Gastroesophageal sphincter (tissue), 3 donors: Measurements from ENCODE around the gene RAB4A.

Experiments used
- CTCF ChIP-seq, 4 experiments: fragments of 200-600 bp in 2 of 4; fragments of 450-650 bp in 2 of 4; sonication (generic) in 1 of 4; IDR thresholded peaks; one replicate each; pipeline ENCODE4 v1.5.1; 2017 to 2019; ENCODE audit warnings: antibody characterized with exemption in 4 of 4, mild to moderate bottlenecking in 2 of 4, moderate library complexity in 2 of 4
- POLR2A ChIP-seq, 2 donors: fragments of 450-650 bp; IDR thresholded peaks; one replicate each; pipeline ENCODE4 v1.6.1; 2017; ENCODE audit warnings: antibody characterized with exemption in 2 of 2, mild to moderate bottlenecking in 2 of 2, moderate library complexity in 1 of 2

GRCh38 chr1:229262239-229262638 lies 8.7 kb upstream of the RAB4A start:
- TF ChIP-seq CTCF (IDR thresholded peaks at IDR 0.05): no peak
- TF ChIP-seq POLR2A (IDR thresholded peaks at IDR 0.05): no peak
